RWPE2 (cell line): ENCODE data around the gene RABGAP1L.

Experiments
- ATAC-seq: fragments of 200-7000 bp; cut with Tn5 transposase; 3 replicates; pipeline ENCODE4 v1.9.1; 2021; ENCODE audit warnings: low read depth
- DNase-seq: peaks from one replicate; pipeline ENCODE4 v3.0.0-alpha.2; 2020; ENCODE audit warnings: low spot score
- H3K27ac ChIP-seq: fragments of 450-650 bp; 2 replicates; pipeline ENCODE4 v1.5.1; 2017; ENCODE audit warnings: mild to moderate bottlenecking; ENCODE audit not compliant: poor library complexity, severe bottlenecking
- H3K27me3 ChIP-seq: fragments of 250-450 bp; sonication (Bioruptor Pico); 2 replicates; pipeline ENCODE4 v1.5.1; 2021; ENCODE audit warnings: mild to moderate bottlenecking, moderate library complexity; ENCODE audit not compliant: insufficient read depth, poor library complexity, severe bottlenecking
- H3K36me3 ChIP-seq: fragments of 250-450 bp; sonication (Bioruptor Pico); 2 replicates; pipeline ENCODE4 v1.5.1; 2020; ENCODE audit warnings: low read depth, mild to moderate bottlenecking, moderate library complexity
- H3K4me1 ChIP-seq: fragments of 250-450 bp; sonication (Bioruptor Pico); 2 replicates; pipeline ENCODE4 v1.5.1; 2021; ENCODE audit warnings: mild to moderate bottlenecking, moderate library complexity; ENCODE audit not compliant: insufficient read depth, poor library complexity, severe bottlenecking
- H3K4me3 ChIP-seq: fragments of 250-450 bp; sonication (Bioruptor Pico); 2 replicates; pipeline ENCODE4 v1.5.1; 2021; ENCODE audit warnings: mild to moderate bottlenecking, moderate library complexity; ENCODE audit not compliant: severe bottlenecking
- H3K9me3 ChIP-seq: fragments of 250-450 bp; sonication (Bioruptor Pico); 2 replicates; pipeline ENCODE4 v1.5.1; 2021; ENCODE audit warnings: mild to moderate bottlenecking, moderate library complexity; ENCODE audit not compliant: severe bottlenecking
- CTCF ChIP-seq: fragments of 450-650 bp; IDR thresholded peaks from one replicate; pipeline ENCODE4 v1.5.1; 2017; ENCODE audit warnings: mild to moderate bottlenecking, moderate library complexity; ENCODE audit not compliant: poor library complexity, severe bottlenecking

The RABGAP1L gene

GRCh38 chr1:174448531-174448883, 289.2 kb downstream of the RABGAP1L start:
- Histone ChIP-seq H3K36me3 (no peaks in the 10 kb centered on the region), H3K4me3 (no peak overlapping the region), H3K9me3 (no peaks in the 10 kb centered on the region), H3K27me3 (no peaks in the 10 kb centered on the region), H3K4me1 (no peaks in the 10 kb centered on the region), H3K27ac (no peak overlapping the region)
- DNase-seq (no peak), ATAC-seq (no peak)
- TF ChIP-seq CTCF, result no peak

- H3K4me3 ChIP-seq, result no peak overlapping the region
- no peak for ATAC-seq
- no peaks in the 10 kb centered on the region for H3K4me1 ChIP-seq
Observed at GRCh38 chr1:174448974-174449373, 289.7 kb downstream of the RABGAP1L start.

GRCh38 chr1:174451408-174451807, 292.1 kb downstream of the RABGAP1L start:
- DNase-seq (no peak), ATAC-seq (no peak)
- H3K9me3 ChIP-seq, result no peaks in the 10 kb centered on the region
- no peaks in the 10 kb centered on the region for H3K36me3 ChIP-seq
- no peak for TF ChIP-seq CTCF
- no peak overlapping the region for H3K4me3 ChIP-seq
- H3K27me3 ChIP-seq, result no peaks in the 10 kb centered on the region
- H3K27ac ChIP-seq, result no peak overlapping the region
- no peaks in the 10 kb centered on the region for H3K4me1 ChIP-seq

More at GRCh38 chr1:174448974-174449373, 289.7 kb downstream of the RABGAP1L start:
- Histone ChIP-seq H3K27me3 (no peaks in the 10 kb centered on the region), H3K27ac (no peak overlapping the region), H3K9me3 (no peaks in the 10 kb centered on the region), H3K36me3 (no peaks in the 10 kb centered on the region)
- TF ChIP-seq CTCF, result no peak
- DNase-seq, result no peak

- no peak for TF ChIP-seq CTCF
- no peak for DNase-seq
Observed at GRCh38 chr1:174465855-174466254, 306.5 kb downstream of the RABGAP1L start.

GRCh38 chr1:174466607-174467006, 307.3 kb downstream of the RABGAP1L start:
- no peaks in the 10 kb centered on the region for H3K27me3 ChIP-seq
- H3K4me3 ChIP-seq, result no peak overlapping the region
- no peak for TF ChIP-seq CTCF
- H3K27ac ChIP-seq, result no peak overlapping the region
- DNase-seq (no peak), ATAC-seq (no peak)
- H3K4me1 ChIP-seq, result no peaks in the 10 kb centered on the region
- no peaks in the 10 kb centered on the region for H3K9me3 ChIP-seq
- no peaks in the 10 kb centered on the region for H3K36me3 ChIP-seq

More at GRCh38 chr1:174465855-174466254, 306.5 kb downstream of the RABGAP1L start:
- Histone ChIP-seq H3K4me3 (no peak overlapping the region), H3K9me3 (no peaks in the 10 kb centered on the region), H3K27me3 (no peaks in the 10 kb centered on the region), H3K4me1 (no peaks in the 10 kb centered on the region), H3K27ac (no peak overlapping the region), H3K36me3 (no peaks in the 10 kb centered on the region)
- ATAC-seq, result no peak
